NCI-H2029 treated with DMSO at 0.1 percent for 48 hours (cell line): Measurements from ENCODE around the gene SLC19A3.
"Not testable (repeated sequence)": the region's sequence is repeated elsewhere in the genome, so short reads cannot be mapped to it uniquely, and the experiment has no call there.

ENCODE experiments used
- DNase-seq: peaks from one replicate; lab custom pipeline; 2025; lab: John Stamatoyannopoulos, UW

Gene SLC19A3

DNA sequence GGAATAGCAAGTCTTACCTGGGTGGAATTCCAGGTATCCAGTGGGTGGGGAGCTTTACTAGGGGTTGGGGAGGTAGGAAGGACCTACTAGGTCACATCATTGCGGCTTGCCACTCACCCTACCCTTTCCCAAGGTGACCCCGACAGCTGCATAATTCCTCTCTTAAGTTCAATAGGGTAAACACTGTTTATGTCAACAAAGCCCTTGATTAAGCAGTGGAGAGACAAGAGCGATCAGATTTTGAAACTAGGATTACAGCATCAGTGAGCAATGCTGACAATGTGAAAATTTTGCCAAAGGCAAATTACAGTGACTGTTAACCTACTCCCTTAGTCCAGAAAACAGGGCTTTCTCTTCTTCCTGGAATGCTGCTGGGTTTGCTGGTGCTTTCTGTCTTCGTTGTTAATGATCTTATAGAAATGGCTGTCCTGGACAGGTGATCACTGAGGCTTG is 14.5 kb downstream of the SLC19A3 start:
- peak; percentile 5 for DNase-seq

DNA sequence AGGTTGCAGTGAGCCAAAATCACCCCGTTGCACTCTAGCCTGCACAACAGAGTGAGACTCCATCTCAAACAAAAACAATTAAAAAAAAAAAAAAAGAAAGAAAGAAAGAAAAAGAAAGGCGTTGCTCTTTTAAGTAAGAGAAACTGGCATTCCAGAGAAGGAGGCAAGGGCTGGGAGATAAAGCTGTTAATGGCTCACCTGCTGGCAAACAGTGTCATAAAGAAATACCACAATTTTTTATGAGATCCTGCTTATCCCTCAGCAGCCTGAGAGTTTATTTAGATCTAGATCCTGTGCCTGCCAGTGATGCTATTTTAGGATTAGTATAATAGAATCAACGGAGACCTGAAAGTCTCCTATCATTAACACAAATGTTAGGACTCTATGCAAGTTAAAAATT is 16.3 kb downstream of the SLC19A3 start:
- no peak for DNase-seq

DNA sequence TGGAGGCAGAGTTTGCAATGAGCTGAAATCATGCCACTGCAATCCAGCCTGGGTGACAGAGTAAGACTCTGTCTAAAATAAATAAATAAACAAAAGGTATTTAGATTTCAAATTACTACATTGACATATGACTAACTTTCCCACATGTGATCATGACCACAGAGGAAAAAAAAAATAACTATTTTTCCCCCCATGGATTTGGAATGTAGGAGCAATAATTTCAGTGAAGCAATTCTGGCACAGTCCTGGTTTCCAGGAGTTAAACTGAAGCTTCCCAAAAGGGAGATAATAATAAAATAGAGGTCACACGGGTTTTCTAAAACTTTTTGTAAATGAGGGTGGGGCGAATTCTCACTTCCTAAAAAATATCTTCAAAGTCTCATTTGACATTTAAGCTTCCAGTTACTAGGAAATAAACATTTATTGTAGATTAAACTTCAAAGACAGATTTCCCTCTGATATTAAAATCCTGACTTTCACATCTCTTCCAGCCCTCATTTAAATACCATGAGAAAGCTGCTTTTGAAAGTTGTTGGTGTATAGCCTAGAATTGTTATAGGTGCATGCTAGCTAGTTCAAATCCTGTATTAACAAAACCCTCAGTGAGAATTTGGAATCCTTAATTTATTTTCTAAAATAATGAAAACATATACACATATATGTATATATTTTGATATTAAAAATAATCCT is 20.7 kb downstream of the SLC19A3 start:
- no peak for DNase-seq

DNA sequence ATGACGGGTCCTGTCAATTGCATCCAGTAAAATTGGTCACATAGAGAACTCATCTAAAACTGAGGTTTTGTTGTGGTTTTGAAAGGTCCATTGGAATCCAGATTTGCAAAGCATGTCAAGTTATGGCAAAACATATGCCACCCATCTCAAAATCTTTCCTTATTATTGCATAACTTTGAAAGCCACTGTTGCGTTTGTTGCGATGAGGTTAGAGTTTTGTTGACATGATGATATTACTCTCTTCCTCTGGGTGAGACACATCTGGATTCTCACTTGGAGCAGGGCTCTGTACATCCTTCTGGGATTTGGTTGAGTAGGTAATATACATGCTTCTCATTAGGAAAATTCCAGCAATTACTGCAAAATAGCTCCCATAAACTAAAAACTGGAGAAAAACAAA is 30.6 kb downstream of the SLC19A3 start:
- no peak for DNase-seq

DNA sequence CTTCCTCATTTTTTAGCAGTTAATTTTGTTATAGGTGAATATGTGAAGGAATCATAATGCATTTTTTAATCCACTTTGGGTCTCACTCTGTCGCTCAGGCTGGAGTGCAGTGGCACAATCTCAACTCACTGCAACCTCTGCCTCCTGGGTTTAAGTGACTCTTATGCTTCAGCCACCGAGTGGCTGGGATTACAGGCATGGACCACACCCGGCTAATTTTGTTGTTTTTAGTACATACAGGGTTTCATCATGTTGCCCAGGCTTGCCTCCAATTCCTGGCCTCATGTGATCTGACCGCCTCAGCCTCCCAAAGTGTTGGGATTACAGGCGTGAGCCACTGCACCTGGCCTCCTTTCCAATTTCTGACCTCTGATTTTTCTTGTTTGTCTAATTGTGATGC is 33.6 kb downstream of the SLC19A3 start:
- no peak for DNase-seq

DNA sequence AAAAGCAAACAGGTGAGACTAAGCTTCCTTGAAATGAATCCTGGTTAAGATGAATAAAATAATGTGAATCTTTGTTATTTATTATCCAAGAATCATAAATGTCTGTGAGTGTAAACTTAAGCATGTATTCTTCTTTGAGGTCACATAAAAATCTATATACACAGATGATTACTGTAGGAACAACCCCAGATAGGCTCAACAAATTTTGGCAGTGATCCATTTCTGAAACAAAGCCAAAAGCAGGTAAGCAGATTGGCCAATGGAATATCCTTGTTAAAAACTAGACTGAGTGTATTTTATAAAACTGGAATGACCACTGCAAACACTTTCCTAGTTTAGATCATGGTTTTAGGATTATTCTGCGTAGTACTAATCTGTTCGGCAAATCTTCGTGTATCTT is 39.9 kb downstream of the SLC19A3 start:
- peak; percentile 8 for DNase-seq

DNA sequence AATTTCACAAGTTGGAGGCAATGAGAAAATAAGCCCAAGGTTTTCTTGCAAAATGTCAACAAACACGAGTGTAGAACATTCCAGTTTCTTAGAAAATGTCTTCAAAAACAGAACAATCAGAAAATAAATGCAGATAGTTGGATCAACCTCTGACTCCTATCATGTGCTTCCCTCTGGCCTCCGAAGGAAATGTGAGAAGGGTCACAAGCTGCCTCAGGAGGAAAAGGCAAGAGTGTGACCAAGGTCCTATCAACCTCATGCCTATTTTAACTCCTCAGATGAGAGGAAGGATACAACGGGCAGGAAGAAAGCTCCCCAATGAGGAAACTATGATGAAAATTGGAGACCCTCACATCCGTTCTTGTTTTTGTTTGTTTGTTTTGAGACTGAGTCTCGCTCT is 43.3 kb downstream of the SLC19A3 start:
- DNase-seq = no peak

DNA sequence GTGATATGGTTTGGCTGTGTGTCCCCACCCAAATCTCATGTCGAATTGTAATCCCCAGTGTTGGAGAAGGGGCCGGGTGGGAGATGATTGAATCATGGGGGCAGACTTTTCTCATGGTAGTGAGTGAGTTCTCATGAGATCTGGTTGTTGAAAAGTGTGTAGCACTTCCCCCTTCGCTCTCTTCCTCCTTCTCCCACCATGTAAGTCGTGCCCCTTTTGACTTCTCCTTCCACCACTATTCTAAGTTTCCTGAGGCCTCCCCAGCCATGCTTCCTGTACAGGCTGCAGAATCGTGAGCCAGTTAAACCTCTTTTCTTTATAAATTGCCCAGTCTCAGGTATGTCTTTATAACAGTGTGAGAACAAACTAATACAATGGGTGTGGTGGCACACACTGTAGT is 44.2 kb downstream of the SLC19A3 start:
- DNase-seq = not testable (repeated sequence)

DNA sequence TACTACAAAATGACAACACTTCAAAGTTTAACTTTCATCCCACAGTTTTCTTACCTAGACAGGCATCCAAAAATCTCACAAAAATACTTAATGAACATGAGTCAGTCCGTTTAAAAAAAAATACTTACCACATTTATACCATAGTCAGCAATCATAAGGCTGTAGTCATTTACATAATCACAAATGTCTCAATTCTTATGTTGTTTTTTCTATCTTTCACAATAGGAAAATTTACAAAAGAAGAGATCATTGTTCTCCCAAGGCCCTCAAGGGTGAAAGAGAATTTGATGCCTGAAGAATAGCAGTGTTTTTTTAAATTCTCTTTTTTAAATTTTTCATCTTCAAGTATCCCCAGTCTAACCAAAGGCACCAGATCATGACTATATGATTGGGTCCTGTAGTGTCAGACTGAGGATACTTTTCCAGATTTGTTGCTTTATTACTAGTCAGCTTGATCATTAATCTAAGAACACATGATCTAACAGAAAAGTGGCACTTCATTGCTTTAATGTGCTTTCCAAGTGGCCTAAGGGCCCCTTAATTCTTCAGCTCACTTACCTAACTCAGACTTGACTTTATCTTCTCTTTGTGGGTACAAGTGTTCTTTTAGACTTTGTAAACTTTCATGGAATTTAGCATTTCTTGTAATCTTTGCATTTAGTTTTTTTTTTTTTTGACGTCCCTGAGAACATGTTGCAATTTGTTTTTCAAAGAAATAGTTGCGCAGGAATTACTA is 46.5 kb downstream of the SLC19A3 start:
- no peak for DNase-seq

DNA sequence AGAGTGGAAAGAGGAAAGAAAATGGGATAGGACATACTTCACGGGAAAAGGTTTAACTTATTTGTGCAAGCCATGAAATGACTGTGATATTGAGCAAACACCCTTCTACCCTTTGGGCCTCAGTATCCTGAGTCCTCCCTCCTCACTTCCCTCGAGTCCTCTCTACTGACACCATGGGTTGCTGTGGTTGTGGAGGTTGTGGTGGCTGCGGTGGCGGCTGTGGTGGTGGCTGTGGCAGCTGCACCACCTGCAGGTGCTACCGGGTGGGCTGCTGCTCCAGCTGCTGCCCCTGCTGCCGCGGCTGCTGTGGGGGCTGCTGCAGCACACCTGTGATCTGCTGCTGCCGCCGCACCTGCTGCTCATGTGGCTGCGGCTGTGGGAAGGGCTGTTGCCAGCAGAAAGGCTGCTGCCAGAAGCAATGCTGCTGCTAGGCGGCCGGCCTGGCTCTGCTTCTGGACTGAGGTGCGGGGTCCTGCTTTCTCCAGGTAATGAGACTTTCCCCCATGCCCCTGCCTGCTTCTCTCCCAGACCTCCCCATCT is 51.1 kb downstream of the SLC19A3 start, which contains the start of gene SCYGR5:
TSS of gene SCYGR5 (plus strand) at position 174 of the 540 bp plus-strand sequence. CDS start at position 174, 0 bp downstream.
- DNase-seq = not testable (repeated sequence)

GRCh38 chr2:227665189-227665940 is 52.5 kb downstream of the SLC19A3 start:
- DNase-seq = no peak

GRCh38 chr2:227661827-227662226 is 56.0 kb downstream of the SLC19A3 start:
- DNase-seq = no peak

- DNase-seq = no peak
Measured at GRCh38 chr2:227661025-227661649, 56.7 kb downstream of the SLC19A3 start.

- DNase-seq = no peak
Measured at GRCh38 chr2:227657199-227657845, 60.5 kb downstream of the SLC19A3 start.

- no peak for DNase-seq
Measured at GRCh38 chr2:227655454-227655853, 62.4 kb downstream of the SLC19A3 start.

DNA sequence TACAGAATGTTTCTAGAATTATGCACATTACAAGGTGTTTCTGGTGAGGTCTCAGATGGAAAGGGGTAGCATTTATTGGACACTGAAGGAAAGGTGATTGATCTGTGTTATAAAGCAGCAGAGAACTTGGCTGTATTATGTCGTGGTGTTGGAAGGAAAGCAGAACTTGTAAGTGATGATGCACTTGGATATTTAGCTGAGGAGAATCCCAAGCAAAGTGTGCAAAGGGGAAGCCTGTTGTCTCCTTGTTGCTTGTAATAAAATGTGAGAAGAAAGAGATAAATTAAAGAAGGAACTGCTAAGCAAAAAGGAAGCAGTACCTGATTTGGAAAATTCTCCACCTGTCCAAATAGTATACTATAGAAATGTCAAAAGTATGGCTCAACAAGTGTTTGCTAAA is 63.4 kb downstream of the SLC19A3 start:
- DNase-seq = no peak

GRCh38 chr2:227653419-227653818 is 64.4 kb downstream of the SLC19A3 start:
- DNase-seq = no peak

DNA sequence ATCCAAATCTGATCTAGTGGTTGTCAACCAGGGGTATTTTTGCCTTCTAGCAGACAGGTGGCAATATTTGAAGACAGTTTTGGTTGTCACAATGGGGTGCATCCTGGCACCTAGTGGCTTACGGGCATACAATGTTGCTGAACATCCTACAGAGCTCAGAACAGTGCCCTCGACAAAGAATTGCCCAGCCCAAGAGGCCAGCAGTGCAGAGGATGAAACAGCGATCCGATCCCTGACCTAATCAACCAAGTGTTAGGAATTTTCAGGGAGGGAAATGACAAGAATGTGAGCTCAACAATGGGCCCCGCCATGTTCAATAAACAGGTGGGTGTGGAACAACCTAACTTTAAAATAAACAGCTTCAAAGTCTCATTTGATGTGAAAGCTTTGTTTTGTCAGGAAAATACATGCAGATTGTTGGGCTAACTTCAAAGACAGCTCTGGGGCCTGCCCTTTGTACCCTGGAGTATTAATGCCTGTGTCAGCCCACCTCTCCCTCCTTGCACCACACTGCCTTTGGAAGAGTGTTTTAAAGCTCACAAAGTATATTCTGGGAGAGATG is 73.8 kb downstream of the SLC19A3 start:
- DNase-seq = no peak

GRCh38 chr2:227642656-227643055 is 75.2 kb downstream of the SLC19A3 start:
- no peak for DNase-seq

DNA sequence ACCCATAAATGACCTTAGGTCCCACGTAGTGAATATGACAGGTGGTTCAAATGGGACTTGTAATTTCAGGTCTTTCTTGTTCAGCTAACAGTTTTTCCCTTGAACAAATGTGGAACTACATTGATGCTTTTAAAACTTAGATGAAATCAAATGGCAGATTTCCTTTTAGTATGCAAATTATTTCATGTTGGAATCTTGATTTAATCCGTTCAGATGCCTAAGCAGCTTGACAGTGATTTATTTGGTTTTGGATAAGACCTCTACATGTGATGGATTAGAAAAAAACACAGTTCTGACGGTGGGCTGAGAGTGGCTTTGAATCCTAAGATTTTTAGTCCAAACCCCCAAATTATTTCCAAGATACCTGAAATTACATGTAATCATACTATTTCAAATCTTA is 83.6 kb downstream of the SLC19A3 start:
- DNase-seq = no peak
